Effector CD4-positive, alpha-beta T cell (primary cell): Measurements from ENCODE around the gene GMIP.

ENCODE experiments used
- DNase-seq: peaks from one replicate; pipeline ENCODE4 v3.0.0-alpha.2; 2020

GMIP gene

GRCh38 chr19:19606021-19606420 lies 37.4 kb downstream of the GMIP start:
- peak; percentile 64 for DNase-seq

- no peak for DNase-seq
Observed at GRCh38 chr19:19602713-19603324, 40.6 kb downstream of the GMIP start.

GRCh38 chr19:19602136-19602712 lies 41.2 kb downstream of the GMIP start:
- peak; percentile 57 for DNase-seq

- no peak for DNase-seq
Observed at GRCh38 chr19:19600793-19601330, 42.6 kb downstream of the GMIP start.

- peak; percentile 71 for DNase-seq
Observed at GRCh38 chr19:19598728-19599451, 44.6 kb downstream of the GMIP start.

GRCh38 chr19:19597809-19598306 lies 45.6 kb downstream of the GMIP start:
- DNase-seq, result peak; percentile 62

GRCh38 chr19:19595171-19595701 lies 48.2 kb downstream of the GMIP start:
- no peak for DNase-seq

- DNase-seq, result no peak
Observed at GRCh38 chr19:19594381-19594780, 49.1 kb downstream of the GMIP start.

GRCh38 chr19:19592690-19593089 lies 50.8 kb downstream of the GMIP start:
- no peak for DNase-seq

GRCh38 chr19:19591133-19591825 lies 52.2 kb downstream of the GMIP start:
- peak; percentile 67 for DNase-seq

- DNase-seq, result no peak
Observed at GRCh38 chr19:19588546-19588945, 54.9 kb downstream of the GMIP start.

- no peak for DNase-seq
Observed at GRCh38 chr19:19587771-19588170, 55.7 kb downstream of the GMIP start.

GRCh38 chr19:19584356-19584755 lies 59.1 kb downstream of the GMIP start:
- no peak for DNase-seq

GRCh38 chr19:19582471-19582870 lies 61.0 kb downstream of the GMIP start:
- DNase-seq, result no peak

- no peak for DNase-seq
Observed at GRCh38 chr19:19581391-19581790, 62.1 kb downstream of the GMIP start.

- DNase-seq, result no peak
Observed at GRCh38 chr19:19580418-19580817, 63.0 kb downstream of the GMIP start.

GRCh38 chr19:19579533-19580361 lies 63.7 kb downstream of the GMIP start:
- DNase-seq, result no peak
